NOMO-1 treated with dmso at 0.1 percent for 144 hours (cell line): Measurements from ENCODE around the gene SRGAP2C.
"Not testable (repeated sequence)": the region's sequence is repeated elsewhere in the genome, so short reads cannot be mapped to it uniquely, and the experiment has no call there.

Experiments used
- DNase-seq: peaks from one replicate; lab custom pipeline; 2025; ENCODE audit not compliant: unreplicated experiment; lab: John Stamatoyannopoulos, UW

Gene SRGAP2C

GRCh38 chr1:121413821-121414220 lies 229.0 kb downstream of the SRGAP2C start:
- DNase-seq: no peak

GRCh38 chr1:121414905-121415304 lies 230.1 kb downstream of the SRGAP2C start:
- DNase-seq: no peak

- DNase-seq: no peak
Measured at GRCh38 chr1:121417325-121417923, 232.6 kb downstream of the SRGAP2C start.

- no peak for DNase-seq
Measured at GRCh38 chr1:121418369-121419049, 233.7 kb downstream of the SRGAP2C start.

- DNase-seq: not testable (repeated sequence)
Measured at GRCh38 chr1:121419050-121419615, 234.4 kb downstream of the SRGAP2C start.

GRCh38 chr1:121421490-121421889 lies 236.7 kb downstream of the SRGAP2C start:
- not testable (repeated sequence) for DNase-seq

- DNase-seq: not testable (repeated sequence)
Measured at GRCh38 chr1:121423956-121424355, 239.2 kb downstream of the SRGAP2C start.

- not testable (repeated sequence) for DNase-seq
Measured at GRCh38 chr1:121433517-121433916, 248.7 kb downstream of the SRGAP2C start.

GRCh38 chr1:121438862-121439261 lies 254.1 kb downstream of the SRGAP2C start:
- not testable (repeated sequence) for DNase-seq

GRCh38 chr1:121440993-121441392 lies 256.2 kb downstream of the SRGAP2C start:
- no peak for DNase-seq
